ENCODE data around the gene RASAL3.

RASAL3 gene

DNA sequence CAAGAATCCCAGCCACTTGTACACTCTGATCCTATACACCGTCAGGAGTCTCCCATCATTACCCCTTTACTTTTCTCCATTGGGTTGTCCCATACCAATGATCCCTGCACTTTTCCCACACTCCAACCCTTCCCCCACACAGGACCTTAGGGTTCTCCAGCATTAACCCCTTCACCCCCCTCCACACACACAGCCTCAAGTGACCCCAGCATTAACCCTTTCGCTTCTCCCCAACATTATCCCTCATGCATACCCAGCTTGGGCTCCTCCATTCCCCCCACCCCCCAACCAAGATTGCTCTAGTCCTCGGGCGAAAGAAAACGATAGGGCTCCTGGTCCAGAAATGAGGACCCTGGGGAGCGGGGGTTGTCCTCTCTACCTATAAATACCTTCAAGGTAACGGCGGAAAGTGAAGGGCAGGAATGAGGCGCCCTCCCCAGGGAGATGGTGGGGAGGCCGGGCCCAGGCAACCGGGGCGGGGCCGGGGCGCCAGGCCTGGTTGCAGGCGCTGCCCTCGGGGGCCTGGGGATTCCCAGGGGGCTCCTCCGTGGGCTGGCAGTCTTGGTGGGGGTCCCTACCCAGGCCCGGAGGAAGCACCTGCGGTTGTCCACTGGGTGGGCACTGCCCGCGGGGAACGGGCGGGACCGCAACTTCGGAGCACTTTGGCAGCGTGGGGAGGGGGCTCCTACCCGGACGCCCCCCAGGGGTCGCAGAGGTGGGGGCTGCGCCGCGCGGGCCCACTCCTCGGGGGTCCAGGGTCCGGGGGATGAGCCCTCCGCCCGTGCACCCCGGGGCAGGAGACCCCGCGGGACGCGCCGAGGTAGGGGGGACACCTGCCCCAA, 15.3 kb downstream of the RASAL3 start (continued):
- TF ChIP-seq, protein P1, sequence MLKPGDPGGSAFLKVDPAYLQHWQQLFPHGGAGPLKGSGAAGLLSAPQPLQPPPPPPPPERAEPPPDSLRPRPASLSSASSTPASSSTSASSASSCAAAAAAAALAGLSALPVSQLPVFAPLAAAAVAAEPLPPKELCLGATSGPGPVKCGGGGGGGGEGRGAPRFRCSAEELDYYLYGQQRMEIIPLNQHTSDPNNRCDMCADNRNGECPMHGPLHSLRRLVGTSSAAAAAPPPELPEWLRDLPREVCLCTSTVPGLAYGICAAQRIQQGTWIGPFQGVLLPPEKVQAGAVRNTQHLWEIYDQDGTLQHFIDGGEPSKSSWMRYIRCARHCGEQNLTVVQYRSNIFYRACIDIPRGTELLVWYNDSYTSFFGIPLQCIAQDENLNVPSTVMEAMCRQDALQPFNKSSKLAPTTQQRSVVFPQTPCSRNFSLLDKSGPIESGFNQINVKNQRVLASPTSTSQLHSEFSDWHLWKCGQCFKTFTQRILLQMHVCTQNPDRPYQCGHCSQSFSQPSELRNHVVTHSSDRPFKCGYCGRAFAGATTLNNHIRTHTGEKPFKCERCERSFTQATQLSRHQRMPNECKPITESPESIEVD (tag by site-specific recombination; IDR thresholded peaks at IDR 0.05): no peak
- TF ChIP-seq GLI2 (tag by site-specific recombination; IDR thresholded peaks at IDR 0.05; ENCODE audit: borderline replicate concordance, low read depth): no peak
- peak; percentile 34; the same call in 1 of the 2 replicates for TF ChIP-seq PRDM1 (tag by site-specific recombination; IDR thresholded peaks at IDR 0.05)
- TF ChIP-seq, protein P2, sequence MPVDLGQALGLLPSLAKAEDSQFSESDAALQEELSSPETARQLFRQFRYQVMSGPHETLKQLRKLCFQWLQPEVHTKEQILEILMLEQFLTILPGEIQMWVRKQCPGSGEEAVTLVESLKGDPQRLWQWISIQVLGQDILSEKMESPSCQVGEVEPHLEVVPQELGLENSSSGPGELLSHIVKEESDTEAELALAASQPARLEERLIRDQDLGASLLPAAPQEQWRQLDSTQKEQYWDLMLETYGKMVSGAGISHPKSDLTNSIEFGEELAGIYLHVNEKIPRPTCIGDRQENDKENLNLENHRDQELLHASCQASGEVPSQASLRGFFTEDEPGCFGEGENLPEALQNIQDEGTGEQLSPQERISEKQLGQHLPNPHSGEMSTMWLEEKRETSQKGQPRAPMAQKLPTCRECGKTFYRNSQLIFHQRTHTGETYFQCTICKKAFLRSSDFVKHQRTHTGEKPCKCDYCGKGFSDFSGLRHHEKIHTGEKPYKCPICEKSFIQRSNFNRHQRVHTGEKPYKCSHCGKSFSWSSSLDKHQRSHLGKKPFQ (tag by site-specific recombination; IDR thresholded peaks at IDR 0.05): no peak
- TF ChIP-seq GFI1B (tag by site-specific recombination; IDR thresholded peaks at IDR 0.05): no peak
- peak; percentile 95 for TF ChIP-seq ZBTB7A (tag by site-specific recombination; IDR thresholded peaks at IDR 0.05; ENCODE audit: low read depth)
- TF ChIP-seq, protein P3, sequence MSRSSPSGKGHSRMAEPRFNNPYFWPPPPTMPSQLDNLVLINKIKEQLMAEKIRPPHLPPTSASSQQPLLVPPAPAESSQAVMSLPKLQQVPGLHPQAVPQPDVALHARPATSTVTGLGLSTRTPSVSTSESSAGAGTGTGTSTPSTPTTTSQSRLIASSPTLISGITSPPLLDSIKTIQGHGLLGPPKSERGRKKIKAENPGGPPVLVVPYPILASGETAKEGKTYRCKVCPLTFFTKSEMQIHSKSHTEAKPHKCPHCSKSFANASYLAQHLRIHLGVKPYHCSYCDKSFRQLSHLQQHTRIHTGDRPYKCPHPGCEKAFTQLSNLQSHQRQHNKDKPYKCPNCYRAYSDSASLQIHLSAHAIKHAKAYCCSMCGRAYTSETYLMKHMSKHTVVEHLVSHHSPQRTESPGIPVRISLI (tag by site-specific recombination; IDR thresholded peaks at IDR 0.05): no peak
- no peak for TF ChIP-seq ZNF24 (tag by site-specific recombination; IDR thresholded peaks at IDR 0.05)
- TF ChIP-seq ZNF843 (tag by site-specific recombination; IDR thresholded peaks at IDR 0.05): no peak
- TF ChIP-seq, protein P4, sequence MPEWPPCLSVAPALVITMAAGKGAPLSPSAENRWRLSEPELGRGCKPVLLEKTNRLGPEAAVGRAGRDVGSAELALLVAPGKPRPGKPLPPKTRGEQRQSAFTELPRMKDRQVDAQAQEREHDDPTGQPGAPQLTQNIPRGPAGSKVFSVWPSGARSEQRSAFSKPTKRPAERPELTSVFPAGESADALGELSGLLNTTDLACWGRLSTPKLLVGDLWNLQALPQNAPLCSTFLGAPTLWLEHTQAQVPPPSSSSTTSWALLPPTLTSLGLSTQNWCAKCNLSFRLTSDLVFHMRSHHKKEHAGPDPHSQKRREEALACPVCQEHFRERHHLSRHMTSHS (tag by site-specific recombination; IDR thresholded peaks at IDR 0.05): no peak
- TF ChIP-seq ZNF138 (tag by site-specific recombination; IDR thresholded peaks at IDR 0.05; ENCODE audit: borderline replicate concordance): no peak
- TF ChIP-seq, protein P5, sequence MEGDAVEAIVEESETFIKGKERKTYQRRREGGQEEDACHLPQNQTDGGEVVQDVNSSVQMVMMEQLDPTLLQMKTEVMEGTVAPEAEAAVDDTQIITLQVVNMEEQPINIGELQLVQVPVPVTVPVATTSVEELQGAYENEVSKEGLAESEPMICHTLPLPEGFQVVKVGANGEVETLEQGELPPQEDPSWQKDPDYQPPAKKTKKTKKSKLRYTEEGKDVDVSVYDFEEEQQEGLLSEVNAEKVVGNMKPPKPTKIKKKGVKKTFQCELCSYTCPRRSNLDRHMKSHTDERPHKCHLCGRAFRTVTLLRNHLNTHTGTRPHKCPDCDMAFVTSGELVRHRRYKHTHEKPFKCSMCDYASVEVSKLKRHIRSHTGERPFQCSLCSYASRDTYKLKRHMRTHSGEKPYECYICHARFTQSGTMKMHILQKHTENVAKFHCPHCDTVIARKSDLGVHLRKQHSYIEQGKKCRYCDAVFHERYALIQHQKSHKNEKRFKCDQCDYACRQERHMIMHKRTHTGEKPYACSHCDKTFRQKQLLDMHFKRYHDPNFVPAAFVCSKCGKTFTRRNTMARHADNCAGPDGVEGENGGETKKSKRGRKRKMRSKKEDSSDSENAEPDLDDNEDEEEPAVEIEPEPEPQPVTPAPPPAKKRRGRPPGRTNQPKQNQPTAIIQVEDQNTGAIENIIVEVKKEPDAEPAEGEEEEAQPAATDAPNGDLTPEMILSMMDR (tag by site-specific recombination; IDR thresholded peaks at IDR 0.05): 0 out of 2 replicates have a peak, but pooled peaks have one; percentile 24
- TF ChIP-seq YY1 (tag by site-specific recombination; IDR thresholded peaks at IDR 0.05): no peak

DNA sequence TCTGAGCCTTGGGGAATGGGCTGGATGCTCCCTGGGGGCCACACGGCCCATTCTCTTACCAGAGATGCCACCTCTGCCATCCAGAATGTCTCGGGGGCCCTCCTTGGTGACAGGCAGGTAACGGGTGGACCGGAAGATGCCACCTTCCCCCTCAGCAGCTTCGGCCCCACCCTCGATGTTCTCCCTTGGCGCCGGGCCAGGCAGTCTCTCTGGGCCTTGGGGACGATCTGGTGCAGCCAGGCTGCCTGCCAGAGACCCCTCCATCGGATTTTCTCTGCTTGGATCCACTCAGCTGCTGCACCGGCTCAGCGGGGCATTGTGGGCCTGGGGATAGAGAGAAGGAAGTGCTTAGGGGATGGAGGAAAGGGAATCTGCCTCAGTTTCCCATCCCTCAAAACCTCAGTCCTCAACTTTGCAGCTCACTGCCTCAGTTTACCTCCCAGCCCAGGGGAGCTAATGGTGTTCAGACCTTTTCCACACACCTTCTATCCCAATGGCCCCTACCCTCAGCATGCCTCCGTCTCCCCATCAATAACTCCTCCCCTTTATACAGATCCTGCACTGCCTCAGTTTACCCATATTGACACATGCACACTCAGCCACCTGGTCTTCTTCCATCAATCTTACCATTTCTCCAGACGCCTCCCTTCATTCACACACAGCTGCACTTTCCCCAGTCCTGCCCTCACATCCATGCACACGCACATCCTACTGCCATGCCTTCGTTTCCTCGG, 16.1 kb downstream of the RASAL3 start:
- Histone ChIP-seq H3K36me3 (ENCODE audit: control insufficient read depth in 2 of 2, insufficient read depth in 1 of 2, low read length in 2 of 2) (peaks cover 0 to 8% of the 10 kb centered on the region in 2 experiments; a peak in 1 of 3 replicates), H3K4me3 (ENCODE audit: low read depth, low read length) (no peak overlapping the region), H3K27ac (ENCODE audit: extremely low read depth, low read depth, low read length) (no peak overlapping the region), H3K4me1 (ENCODE audit: control insufficient read depth, insufficient read depth, low read length) (peaks cover 2% of the 10 kb centered on the region; the same call in 1 of the 2 replicates), H3K9me3 (ENCODE audit: control insufficient read depth, insufficient read depth, low read depth, low read length) (no peaks in the 10 kb centered on the region)
- ChIA-PET POLR2A (interaction anchor here (0.8 kb wide), 1 partner anchor 29 kb away, joined by 4 read pairs; the partner anchor contains the start of gene AKAP8L), CTCF (interaction anchor here (0.6 to 1.7 kb wide), 3 partner anchors 28 to 102 kb away, joined by 3 to 5 read pairs (median 3); no protein-coding TSS in a partner anchor)
- TF ChIP-seq ZNF2 (tag by site-specific recombination; IDR thresholded peaks at IDR 0.05) (0 out of 2 replicates have a peak, but pooled peaks have one; percentile 50), ZFP37 (tag by site-specific recombination; IDR thresholded peaks at IDR 0.05) (0 out of 2 replicates have a peak, but pooled peaks have one; percentile 17), ZNF514 (tag by site-specific recombination; IDR thresholded peaks at IDR 0.05) (0 out of 2 replicates have a peak, but pooled peaks have one; percentile 7), ZFP3 (tag by site-specific recombination; IDR thresholded peaks at IDR 0.05; ENCODE audit: low read depth) (peak; percentile 4; the same call in 1 of the 2 replicates)
- TF ChIP-seq, protein P6, sequence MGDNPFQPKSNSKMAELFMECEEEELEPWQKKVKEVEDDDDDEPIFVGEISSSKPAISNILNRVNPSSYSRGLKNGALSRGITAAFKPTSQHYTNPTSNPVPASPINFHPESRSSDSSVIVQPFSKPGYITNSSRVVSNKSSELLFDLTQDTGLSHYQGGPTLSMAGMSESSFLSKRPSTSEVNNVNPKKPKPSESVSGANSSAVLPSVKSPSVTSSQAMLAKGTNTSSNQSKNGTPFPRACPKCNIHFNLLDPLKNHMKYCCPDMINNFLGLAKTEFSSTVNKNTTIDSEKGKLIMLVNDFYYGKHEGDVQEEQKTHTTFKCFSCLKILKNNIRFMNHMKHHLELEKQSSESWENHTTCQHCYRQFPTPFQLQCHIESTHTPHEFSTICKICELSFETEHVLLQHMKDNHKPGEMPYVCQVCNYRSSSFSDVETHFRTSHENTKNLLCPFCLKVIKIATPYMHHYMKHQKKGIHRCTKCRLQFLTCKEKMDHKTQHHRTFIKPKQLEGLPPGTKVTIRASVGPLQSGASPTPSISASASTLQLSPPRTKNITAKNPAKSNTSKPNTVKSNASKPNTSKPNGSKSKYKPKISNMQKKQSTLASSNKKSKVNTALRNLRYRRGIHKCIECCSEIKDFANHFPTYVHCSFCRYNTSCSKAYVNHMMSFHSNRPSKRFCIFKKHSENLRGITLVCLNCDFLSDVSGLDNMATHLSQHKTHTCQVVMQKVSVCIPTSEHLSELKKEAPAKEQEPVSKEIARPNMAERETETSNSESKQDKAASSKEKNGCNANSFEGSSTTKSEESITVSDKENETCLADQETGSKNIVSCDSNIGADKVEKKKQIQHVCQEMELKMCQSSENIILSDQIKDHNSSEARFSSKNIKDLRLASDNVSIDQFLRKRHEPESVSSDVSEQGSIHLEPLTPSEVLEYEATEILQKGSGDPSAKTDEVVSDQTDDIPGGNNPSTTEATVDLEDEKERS (tag by site-specific recombination; IDR thresholded peaks at IDR 0.05): no peak
